D721Med (cell line): ENCODE data around the gene INSR.
"Not testable (repeated sequence)": the region's sequence is repeated elsewhere in the genome, so short reads cannot be mapped to it uniquely, and the experiment has no call there.

Experiments
- DNase-seq: peaks from one replicate; pipeline ENCODE4 v3.0.0; 2011; ENCODE audit warnings: low spot score; ENCODE audit not compliant: insufficient read length
- FAIRE-seq: peaks from 2 replicates; lab custom pipeline; 2011; peaks lifted over from hg19 to GRCh38; lab: Jason Lieb, UNC
- CTCF ChIP-seq: IDR thresholded peaks from 2 replicates; pipeline ENCODE4 v1.5.1; 2012; ENCODE audit warnings: mild to moderate bottlenecking, control low read depth; ENCODE audit not compliant: insufficient read depth; ENCODE audit errors: missing control alignments

The INSR gene

GRCh38 chr19:7076151-7076550, 218.1 kb downstream of the INSR start:
- no peak for FAIRE-seq
- TF ChIP-seq CTCF, result no peak
- DNase-seq, result no peak

- TF ChIP-seq CTCF, result no peak
- no peak for FAIRE-seq
- DNase-seq, result no peak
Measured at GRCh38 chr19:7074705-7075282, 219.4 kb downstream of the INSR start.

- FAIRE-seq, result no peak
- no peak for TF ChIP-seq CTCF
- DNase-seq, result no peak
Measured at GRCh38 chr19:7072541-7072940, 221.7 kb downstream of the INSR start.

GRCh38 chr19:7069904-7070226, 224.3 kb downstream of the INSR start:
- TF ChIP-seq CTCF, result no peak
- FAIRE-seq (no peak), DNase-seq (no peak)

- FAIRE-seq (no peak), DNase-seq (peak; percentile 70)
- no peak for TF ChIP-seq CTCF
Measured at GRCh38 chr19:7069042-7069903, 224.9 kb downstream of the INSR start, which contains the start of gene ZNF557. Gene ZNF557, plus strand, starts transcription at chr19:7069703. Its CDS starts 5,372 bp downstream, at chr19:7075075.

GRCh38 chr19:7068599-7068998, 225.6 kb downstream of the INSR start:
- FAIRE-seq (no peak), DNase-seq (no peak)
- no peak for TF ChIP-seq CTCF

- no peak for TF ChIP-seq CTCF
- no peak for FAIRE-seq
- DNase-seq, result no peak
Measured at GRCh38 chr19:7067716-7068115, 226.5 kb downstream of the INSR start.

- not testable (repeated sequence) for FAIRE-seq, DNase-seq
Measured at GRCh38 chr19:7067122-7067521, 227.1 kb downstream of the INSR start.
